ENCODE results near the gene RUNDC3A. TPM values are rescaled to one million over a fixed set of nuclear protein-coding genes. Genes with fewer than 3 reads are reported as not detected.

The RUNDC3A gene
- total RNA-seq, 1 donor from 2014 or later: 0.60 TPM

DNA sequence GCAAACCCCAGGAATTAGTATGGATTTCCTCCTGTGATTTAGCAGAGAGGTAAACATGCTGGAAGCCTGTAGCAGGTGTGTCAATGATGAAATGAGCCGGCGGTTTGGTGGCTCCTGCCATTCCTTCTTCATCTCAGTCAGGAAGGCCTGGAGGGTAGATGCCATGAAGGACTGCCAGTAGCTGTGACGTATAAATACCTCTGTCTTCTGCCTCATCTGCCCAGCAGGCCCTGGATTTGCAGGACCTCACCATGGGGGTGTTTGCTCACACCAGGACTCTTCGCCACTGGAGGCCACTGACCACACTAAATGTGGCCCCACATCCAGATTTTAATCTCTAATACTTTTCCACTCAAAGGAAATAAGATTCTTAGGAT lies 24.4 kb upstream of the RUNDC3A start:
- Mint-ChIP-seq H3K4me3 (no peak overlapping the region), H3K27ac (no peak overlapping the region), H3K4me1 (no peaks in the 10 kb centered on the region), H3K27me3 (ENCODE audit: low read depth) (peaks cover 14% of the 10 kb centered on the region), H3K36me3 (no peaks in the 10 kb centered on the region), H3K9me3 (no peaks in the 10 kb centered on the region)
- DNase-seq (ENCODE audit: low spot score in 2 of 2, unreplicated experiment in 2 of 2): no peak
- TF ChIP-seq, protein P1, sequence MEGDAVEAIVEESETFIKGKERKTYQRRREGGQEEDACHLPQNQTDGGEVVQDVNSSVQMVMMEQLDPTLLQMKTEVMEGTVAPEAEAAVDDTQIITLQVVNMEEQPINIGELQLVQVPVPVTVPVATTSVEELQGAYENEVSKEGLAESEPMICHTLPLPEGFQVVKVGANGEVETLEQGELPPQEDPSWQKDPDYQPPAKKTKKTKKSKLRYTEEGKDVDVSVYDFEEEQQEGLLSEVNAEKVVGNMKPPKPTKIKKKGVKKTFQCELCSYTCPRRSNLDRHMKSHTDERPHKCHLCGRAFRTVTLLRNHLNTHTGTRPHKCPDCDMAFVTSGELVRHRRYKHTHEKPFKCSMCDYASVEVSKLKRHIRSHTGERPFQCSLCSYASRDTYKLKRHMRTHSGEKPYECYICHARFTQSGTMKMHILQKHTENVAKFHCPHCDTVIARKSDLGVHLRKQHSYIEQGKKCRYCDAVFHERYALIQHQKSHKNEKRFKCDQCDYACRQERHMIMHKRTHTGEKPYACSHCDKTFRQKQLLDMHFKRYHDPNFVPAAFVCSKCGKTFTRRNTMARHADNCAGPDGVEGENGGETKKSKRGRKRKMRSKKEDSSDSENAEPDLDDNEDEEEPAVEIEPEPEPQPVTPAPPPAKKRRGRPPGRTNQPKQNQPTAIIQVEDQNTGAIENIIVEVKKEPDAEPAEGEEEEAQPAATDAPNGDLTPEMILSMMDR (IDR thresholded peaks at IDR 0.05; ENCODE audit: unreplicated experiment): no peak

DNA sequence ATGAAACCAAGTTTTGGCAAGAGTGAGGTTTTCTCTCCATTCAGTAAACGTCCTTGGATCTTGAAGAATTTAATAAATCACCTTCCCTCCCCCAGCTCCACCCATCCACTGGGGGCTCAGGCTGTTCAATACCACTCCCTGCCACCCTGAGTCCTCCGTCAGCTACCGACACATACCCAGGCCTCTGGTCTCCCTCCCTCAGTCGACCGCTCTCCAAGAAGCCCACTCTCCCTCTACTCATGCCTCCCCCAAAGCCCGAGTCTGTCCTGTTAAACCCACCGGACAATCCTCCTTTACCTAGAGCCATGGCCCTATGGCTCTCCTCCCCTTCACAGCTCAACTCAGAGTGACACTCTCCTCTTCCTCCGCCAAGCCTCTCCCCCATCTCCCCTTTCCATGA lies 20.8 kb upstream of the RUNDC3A start:
- H3K36me3 Mint-ChIP-seq: no peaks in the 10 kb centered on the region
- H3K4me3 Mint-ChIP-seq: no peak overlapping the region
- H3K9me3 Mint-ChIP-seq: no peaks in the 10 kb centered on the region
- no peak overlapping the region for H3K27ac Mint-ChIP-seq
- H3K27me3 Mint-ChIP-seq (ENCODE audit: low read depth): peaks cover 25% of the 10 kb centered on the region
- no peak for DNase-seq (ENCODE audit: low spot score in 2 of 2, unreplicated experiment in 2 of 2)
- TF ChIP-seq, protein P1 (IDR thresholded peaks at IDR 0.05; ENCODE audit: unreplicated experiment): no peak
- H3K4me1 Mint-ChIP-seq: no peaks in the 10 kb centered on the region

DNA sequence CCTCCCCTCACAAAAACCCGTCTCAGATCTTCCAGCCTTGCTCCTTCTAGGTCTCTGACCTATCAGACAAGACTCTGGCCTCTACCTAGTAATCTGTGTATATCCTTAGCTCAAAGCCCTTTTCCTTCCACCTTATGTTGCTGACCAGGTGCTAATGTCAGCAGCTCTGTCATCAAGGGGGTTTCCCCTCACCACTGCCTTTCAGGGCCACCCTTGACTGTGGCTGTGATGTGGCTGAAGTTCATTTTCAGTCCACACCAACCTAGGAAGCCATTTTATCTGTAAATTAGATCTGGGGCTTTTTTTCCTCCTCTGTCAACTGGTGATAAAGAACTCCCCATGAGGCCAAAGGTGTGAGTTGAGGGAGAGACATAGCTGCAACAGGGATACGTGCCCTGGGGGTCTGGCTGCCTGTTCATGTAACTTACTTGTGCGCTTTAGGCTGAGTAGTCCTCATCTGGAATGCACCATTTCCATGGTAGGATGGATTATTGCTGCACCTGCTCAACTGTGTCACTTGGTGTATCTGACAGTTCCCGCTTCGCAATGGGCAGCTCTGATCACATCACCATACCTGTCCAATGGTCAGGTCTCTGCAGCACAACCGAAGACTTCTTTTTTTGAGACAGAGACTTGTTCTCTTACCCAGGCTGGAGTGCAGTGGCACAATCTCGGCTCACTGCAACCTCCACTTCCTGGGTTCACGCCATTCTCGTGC lies 14.7 kb upstream of the RUNDC3A start:
- Mint-ChIP-seq H3K27ac (no peak overlapping the region), H3K36me3 (no peaks in the 10 kb centered on the region), H3K27me3 (ENCODE audit: low read depth) (peaks cover 30% of the 10 kb centered on the region)

DNA sequence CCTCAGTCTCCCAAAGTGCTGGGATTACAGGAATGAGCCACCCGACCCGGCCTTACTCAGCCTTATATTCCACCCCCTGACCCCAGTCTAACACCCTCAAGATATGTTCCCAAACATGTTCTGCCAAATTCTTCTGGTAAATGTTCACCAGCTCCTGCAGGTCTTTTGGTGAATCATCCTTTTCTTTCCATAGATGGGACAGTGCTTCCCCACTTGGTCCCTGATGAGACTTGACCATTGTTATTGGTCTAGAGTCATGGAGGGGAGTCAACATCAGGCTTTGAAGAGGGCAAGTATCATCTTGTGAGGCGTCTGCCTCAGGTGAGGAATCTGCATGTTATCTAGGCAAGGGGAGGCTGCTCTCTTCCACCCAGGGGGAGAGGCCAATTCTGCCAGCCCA lies 10.4 kb upstream of the RUNDC3A start:
- H3K27ac Mint-ChIP-seq: no peak overlapping the region
- no peak for DNase-seq (ENCODE audit: low spot score in 2 of 2, unreplicated experiment in 2 of 2)
- H3K4me3 Mint-ChIP-seq: no peak overlapping the region
- peaks cover 35% of the 10 kb centered on the region for H3K27me3 Mint-ChIP-seq (ENCODE audit: low read depth)
- H3K36me3 Mint-ChIP-seq: no peaks in the 10 kb centered on the region
- no peaks in the 10 kb centered on the region for H3K9me3 Mint-ChIP-seq
- TF ChIP-seq, protein P1 (IDR thresholded peaks at IDR 0.05; ENCODE audit: unreplicated experiment): no peak
- no peaks in the 10 kb centered on the region for H3K4me1 Mint-ChIP-seq

More for the DNA sequence above, 14.7 kb upstream of the RUNDC3A start:
- Mint-ChIP-seq H3K4me3 (no peak overlapping the region), H3K9me3 (no peaks in the 10 kb centered on the region), H3K4me1 (no peaks in the 10 kb centered on the region)
- TF ChIP-seq, protein P1 (IDR thresholded peaks at IDR 0.05; ENCODE audit: unreplicated experiment): no peak
- no peak for DNase-seq (ENCODE audit: low spot score in 2 of 2, unreplicated experiment in 2 of 2)

DNA sequence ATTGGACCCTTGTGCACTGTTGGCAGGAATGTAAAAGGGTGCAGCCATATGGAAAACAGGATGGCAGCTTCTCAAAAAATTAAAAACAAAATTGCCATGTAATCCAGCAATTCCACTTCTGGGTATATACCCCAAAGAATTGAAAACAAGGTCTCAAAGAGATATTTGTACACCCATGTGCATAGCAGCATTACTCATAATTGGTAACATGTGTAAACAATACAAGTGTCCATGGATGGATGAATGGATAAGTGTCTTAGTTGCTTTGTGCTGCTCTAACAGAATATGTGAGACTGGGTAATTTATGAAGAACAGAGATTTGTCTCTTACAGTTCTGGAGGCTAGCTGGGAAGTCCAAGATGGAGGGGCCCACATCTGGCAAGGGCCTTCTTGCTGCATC lies 3.8 kb upstream of the RUNDC3A start:
- TF ChIP-seq, protein P1 (IDR thresholded peaks at IDR 0.05; ENCODE audit: unreplicated experiment): no peak
- Mint-ChIP-seq H3K27me3 (ENCODE audit: low read depth) (peaks cover 61% of the 10 kb centered on the region), H3K36me3 (no peaks in the 10 kb centered on the region), H3K9me3 (no peaks in the 10 kb centered on the region), H3K4me1 (peaks cover 2% of the 10 kb centered on the region), H3K4me3 (no peak overlapping the region), H3K27ac (no peak overlapping the region)
- no peak for DNase-seq (ENCODE audit: low spot score in 2 of 2, unreplicated experiment in 2 of 2)

Measured in mesothelial cell of epicardium (in vitro differentiated cells).